Stimulated activated CD4-positive, alpha-beta T cell treated with anti-CD3 and anti-CD28 coated beads, Interleukin-2, amount 100 ng/mL, for 24 hours (primary cell): ENCODE data around the gene KANK2.
A peak's percentile ranks its signal among the peaks of the same experiment; 100 is the strongest.
"Not testable (repeated sequence)": the region's sequence is repeated elsewhere in the genome, so short reads cannot be mapped to it uniquely, and the experiment has no call there.

Experiments
- DNase-seq, 2 donors: peaks; one replicate each; pipeline ENCODE4 v3.0.0-alpha.2; 2020

Gene KANK2

DNA sequence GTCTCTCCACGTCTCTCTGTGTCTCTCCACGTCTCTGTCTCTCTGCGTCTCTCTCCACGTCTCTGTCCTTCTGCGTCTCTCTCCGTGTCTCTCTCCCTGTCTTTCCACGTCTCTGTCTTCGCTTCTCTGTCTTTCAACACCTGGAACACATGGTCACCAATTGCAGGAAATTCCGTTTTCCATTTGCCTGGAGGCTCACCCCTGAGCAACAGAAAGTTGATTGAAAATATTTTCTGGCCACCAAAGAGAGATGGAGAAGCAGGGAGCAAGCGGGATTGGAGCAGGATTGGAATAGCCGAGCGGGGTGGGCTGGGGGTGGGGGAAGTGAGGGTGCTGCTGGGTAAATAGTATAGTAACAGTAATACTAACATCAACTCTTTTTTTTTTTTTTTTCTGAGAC lies 1.7 kb downstream of the KANK2 start:
- no peak for DNase-seq

DNA sequence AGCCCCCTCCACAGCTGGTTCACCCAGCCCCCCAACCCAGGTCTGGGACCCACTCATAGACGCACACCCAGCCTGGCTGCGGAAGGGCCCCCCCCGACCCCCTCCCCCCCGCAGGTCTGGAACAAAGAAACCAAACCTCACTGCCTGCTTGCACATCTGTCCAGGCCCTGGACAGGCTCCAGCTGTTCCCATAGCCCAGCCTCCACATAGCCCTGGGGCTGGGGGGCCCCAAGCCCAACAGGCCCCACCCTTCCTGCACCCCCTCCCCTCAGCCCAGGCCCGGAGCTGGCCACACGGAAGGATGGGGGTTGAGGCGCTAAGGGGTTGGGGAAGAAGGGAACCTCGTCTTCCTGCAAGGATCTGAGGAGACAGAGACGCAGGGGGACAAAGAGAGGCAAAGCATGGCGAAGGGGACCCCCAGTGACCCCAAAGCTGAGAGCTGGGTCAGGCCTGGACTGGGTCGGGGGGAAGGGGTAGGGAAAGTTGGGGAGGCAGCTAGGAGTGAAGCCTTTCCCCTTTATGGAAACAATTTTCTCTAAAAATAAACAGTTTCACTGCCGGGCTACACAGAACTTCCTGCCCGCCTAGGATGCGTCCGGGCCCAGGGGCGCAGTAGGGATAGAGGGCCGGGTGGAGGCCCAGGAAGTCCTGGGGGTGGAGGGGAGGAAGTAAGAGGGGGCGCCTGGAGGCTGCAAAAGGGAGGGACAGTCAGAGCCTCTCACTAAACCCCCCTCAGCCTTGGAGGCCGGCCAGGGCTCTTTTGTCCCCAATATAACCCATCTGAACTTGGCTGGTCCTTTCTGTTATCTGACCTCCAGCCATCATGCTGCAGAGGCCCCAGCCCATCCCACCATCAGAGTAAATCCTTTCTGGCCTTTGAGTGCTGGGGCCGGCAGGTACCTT lies 2.4 kb downstream of the KANK2 start:
- no peak for DNase-seq

DNA sequence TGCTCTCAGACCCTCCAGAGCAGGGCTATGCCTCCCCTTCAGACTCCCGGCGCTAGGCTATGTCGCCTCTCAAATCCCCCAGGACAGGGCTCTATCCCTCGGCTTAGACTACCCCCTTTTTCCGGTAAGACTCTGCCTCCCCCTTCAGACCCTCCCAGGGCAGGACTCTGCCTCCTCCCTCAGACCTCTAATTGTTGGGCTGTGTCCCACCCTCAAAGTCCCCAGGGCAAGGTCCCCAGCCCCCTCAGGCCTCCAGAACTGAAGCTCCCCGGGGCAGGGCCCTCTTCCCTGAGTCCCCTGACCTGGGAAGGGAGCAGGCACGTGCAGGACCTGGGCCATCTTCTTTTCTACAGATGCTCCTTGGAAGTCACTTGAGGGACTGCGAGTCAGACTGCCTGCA lies 3.2 kb downstream of the KANK2 start:
- no peak for DNase-seq

DNA sequence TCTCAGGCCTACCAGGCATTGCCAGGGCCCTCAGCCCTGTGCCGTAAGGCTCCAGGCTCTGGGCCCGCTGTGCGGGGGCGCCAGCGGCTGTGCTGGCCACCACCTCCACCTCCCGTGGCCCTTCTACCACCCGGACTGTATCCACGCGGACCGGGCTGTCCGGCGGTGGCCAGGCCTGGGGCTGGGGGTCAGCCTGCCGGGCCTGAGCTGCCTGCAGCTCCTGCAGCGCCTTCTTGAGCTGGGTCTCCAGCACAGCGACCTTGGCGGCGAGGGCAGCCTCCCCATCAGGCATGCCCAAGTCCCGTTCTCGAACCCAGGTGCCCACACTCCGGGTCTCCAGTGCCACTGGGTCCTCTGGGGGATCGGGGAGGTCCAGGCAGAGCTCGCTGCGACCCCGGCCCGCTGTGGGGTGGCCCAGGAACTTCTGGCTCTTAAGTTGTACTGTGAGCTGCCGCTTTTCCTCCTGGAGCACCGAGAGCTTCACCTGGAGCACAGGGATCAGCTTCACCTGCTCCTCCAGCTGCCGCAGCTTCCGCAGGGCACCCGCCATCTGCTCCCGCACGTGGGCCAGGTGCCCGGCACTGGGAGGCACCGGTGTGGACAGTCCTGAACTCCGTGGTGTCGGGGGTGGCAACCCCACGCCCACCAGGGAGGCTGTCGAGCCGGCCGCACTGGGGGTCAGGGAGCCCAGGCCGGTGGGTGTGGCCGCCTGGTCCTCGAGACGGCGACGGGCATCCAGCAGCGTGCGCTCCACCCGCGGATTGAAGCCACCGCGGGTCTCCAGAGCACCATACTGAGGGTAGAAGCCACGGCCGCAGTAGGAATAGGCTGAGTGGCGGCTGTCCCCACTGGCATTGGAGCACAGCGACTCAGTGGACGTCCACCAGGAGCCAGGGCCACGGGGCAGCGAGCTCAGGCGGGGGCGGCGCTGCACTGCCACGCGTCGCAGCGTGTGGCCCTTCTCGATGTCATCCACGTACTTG lies 4.1 kb downstream of the KANK2 start:
- no peak for DNase-seq

DNA sequence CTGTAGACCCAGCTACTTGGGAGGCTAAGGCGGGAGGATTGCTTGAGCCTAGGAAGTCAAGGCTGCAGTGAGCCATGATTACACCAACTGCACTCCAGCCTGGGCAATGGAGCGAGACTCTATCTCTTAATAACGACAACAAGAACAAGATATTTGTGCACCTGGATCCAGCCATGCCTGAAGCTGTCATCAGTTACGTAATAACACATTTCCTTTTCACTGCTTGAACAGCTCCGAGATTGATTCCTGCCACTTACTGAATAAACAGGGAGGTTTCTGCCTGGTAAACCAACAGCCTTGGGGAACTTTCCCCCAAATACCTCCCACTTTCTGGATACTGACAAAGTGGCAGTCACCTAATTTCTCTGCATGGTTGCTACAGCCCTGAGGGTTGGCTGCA lies 5.4 kb downstream of the KANK2 start:
- no peak for DNase-seq

DNA sequence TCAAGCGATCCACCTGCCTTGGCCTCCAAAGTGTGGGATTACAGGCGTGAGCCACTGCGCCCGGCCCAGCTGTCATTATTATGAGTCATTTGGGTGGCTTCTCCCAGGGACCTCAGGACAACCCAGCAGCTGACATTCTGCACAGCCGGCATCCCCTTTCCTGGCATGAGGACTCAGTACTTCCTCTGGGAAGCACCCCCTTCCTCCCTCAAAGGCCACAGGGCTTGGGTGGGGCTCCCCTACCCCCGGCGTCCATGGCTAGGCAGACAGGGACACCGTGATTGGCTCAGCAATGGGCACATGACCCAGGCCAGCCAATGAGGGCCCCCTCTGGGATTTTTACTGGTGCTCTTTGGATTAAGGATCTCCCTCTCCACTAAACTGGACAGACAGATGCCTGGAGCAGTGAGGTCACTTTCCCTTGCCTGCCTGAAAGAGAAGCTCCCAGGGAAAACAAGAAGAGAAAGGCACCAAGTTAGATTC lies 6.0 kb downstream of the KANK2 start:
- DNase-seq: no peak

DNA sequence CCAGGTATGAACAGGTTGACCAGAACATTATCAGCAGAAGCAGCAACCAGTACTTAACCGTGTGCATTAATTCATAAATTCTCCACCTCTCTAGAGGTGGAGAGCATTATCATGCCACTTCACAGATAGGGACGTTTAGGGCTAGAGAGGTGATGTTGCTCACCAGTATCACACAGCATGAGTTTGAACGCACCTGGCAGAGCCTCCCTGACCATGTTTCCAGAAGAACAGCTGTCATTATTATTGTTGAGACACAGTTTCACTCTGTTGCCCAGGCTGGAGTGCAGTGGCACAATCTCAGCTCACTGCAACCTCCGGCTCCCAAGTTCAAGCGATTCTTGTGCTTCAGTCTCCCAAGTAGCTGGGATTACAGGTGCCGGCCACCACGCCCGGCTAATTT lies 6.8 kb downstream of the KANK2 start:
- no peak for DNase-seq

DNA sequence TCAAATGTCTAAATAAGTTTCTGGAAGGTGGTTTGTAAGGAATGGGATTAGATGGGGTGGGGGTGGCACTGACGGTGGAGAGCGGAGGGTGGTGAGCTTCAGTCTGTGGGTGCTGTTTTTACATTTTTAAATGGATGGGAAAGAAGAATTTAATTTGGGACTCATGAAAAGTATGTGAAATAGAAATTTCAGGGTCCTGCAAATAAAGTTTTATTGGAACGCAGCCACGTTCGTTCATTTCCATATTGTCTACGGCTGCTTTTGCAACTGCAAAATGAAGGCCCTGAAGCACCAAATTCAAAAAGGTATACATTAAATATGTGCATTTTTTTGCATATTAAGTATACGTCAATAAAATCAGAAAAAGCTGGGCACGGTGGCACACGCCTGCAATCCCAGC lies 9.9 kb downstream of the KANK2 start:
- DNase-seq: no peak

DNA sequence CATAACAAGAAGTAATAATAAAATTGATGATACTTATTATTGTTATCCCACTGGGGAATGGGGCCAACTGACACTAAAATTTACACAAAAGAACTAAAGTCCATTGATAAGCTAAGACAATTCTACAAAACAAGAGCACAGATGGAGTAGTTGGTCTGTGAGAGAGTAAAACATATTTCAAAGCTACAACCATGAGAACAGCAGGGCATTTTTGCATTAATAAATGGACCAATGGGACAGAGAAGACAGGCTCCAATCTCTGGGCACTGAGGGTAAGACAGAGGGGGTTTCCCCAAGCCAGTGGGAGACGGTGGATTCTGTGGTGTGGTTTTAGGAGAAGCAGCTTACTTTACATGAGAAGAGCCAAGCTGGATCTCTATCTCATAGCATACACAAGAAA lies 14.4 kb downstream of the KANK2 start:
- no peak for DNase-seq

DNA sequence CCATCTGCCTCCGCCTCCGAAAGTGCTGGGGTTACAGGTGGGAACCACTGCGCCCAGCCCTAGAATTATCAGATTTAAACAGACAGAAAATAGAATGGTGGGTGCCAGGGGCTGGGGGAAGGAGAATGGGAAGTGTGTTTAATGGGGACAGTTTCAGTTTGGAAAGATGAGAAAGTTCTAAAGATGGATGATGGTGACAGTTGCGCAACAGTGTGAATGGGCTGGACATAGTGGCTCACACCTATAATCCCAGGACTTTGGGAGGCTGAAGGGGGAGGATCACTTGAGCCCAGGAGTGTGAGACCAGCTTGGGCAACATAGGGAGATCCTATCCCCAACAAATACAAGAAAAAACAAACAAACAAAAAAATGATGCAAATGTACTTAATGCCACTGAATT lies 15.9 kb downstream of the KANK2 start:
- no peak for DNase-seq

DNA sequence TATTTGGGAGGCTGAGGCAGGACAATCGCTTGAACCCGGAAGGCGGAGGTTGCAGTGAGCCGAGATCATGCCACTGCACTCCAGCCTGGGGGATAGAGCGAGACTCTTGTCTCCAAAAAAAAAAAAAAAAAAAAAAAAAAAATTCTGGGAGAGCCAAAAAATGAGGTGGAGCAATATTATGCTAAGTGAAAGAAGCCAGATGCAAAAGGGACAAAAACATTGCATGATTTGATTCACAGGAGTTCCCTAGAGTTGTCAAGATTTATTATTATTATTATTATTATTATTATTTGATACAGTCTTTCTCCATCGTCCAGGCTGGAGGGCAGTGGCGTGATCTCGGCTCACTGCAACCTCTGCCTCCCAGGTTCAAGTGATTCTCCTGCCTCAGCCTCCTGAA lies 16.4 kb downstream of the KANK2 start:
- not testable (repeated sequence) for DNase-seq

DNA sequence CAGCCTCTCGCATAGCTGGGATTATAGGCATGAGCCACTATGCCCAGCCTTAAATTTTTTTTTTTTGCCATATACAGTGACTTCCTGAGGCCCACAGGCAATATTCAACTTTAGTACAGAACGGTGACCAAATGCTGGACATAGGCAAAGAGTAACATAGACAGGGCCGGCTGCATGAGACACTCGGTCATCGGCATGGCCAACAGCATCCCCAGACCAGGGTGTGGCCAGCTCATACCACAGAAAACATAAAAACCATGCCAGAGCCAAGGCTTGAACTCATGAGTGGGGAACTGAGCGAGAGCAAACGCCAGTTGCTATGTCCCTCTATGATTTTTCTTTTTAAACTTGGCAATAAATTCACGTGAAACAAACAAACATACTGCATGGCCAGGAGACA lies 17.0 kb downstream of the KANK2 start:
- DNase-seq: no peak

DNA sequence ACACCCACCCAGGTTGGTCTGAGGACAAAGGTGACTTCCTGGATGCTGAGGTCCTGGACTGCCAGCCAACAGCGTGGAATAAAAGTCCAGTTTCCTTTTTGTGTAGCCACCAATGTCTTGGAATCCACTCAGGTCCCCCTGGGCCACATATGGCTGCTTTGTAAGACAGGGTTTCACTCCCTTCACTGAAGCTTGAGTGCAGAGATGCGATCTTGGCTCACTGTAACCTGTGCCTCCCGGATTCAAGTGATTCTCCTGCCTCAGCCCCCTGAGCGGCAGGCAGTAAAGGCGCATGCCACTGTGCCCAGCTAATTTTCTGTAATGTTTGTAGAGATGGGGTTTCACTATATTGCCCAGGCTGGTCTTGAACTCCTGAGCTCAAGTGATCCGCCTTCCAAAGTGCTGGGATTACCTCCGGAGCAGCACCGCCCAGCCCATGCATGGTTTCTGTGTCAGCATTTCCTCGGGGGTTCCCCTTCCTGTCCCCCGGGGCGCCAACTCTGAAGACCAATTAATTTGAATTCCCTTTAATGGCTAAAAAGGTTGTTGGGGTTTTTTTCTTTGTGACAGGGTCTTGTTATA lies 17.5 kb downstream of the KANK2 start:
- DNase-seq: peak in 1 of 2 donors; percentile 22

DNA sequence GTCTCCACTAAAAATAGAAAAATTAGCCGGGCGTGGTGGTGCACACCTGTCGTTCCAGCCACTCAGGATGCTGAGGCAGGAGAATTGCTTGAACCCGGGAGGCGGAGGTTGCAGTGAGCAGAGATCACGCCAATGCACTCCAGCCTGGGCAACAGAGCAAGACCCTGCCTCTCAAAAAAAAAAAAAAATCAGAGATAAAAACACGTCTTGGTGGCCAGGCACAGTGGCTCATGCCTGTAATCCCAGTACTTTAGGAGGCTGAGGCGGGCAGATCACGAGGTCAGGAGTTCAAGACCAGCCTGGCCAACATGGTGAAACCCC lies 18.2 kb downstream of the KANK2 start:
- DNase-seq: not testable (repeated sequence)

DNA sequence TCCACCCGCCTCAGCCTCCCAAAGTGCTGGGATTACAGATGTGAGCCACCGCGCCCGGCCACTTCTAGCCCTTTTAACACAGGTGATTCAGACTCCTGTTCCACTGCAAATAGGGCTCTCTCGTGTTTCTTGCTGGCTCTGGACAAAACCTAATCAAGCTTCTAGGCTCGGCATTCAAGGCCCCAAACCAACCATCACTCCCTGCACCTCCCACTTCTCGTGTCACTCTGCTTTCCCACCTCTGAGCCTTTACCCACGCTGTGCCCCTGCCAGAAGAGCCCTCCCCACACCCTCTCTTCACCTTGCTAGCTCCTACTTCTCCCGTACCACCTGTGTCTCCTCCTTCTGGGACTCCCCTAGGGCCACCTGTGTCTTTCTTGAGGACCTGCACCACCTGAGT lies 19.8 kb downstream of the KANK2 start:
- DNase-seq: no peak

DNA sequence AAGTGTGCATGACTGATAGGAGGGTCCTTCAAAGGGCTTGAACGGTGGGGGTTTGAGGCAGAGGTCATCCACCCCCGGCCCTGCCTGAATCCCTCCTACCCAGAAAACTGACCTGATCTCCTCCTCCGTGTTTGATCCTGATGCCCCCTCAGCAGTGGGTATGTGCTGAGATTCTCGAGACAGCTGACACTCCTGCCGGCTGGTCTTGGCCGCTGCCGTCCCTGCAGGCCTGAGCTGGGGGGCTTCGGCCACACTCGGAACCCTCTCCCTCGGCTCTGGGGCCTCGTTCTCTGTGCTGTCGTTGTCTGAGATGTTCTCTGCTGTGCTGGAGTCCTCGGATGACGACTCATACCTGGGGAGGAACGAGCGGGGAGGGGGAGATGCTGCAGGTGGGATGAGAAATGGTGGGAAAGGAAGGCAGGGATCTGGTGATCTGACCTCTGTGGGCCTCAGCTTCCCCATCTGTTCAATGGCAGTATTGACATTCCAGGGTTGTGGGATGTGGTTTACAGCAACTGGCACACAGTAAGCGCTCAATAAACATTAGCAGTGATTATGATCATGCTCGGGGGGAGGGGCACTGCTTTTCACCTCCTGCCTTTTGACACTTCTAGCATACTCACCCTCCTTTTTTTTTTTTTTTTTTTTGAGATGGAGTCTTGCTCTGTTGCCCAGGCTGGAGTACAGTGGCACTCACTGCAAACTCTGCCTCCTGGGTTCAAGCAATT lies 20.7 kb downstream of the KANK2 start:
- DNase-seq: no peak

DNA sequence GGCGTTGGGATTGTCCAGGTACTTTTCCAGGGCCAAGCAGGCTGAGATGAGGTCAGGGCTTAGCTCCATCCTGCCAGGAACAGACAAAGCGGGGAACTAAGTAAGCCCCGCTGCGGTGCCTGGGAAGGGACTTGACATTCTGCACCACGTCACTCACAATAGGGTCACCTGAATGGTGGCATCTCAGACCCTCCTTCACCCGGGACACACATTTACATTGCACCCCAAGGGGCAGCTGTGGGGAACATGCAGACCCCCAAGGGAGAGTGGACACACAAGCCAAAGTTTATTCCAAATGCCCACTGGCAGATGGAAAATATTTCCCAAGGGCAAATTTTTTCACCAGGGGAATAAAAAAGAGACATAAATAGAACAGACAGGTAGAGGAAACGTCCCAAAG lies 21.4 kb downstream of the KANK2 start:
- no peak for DNase-seq

DNA sequence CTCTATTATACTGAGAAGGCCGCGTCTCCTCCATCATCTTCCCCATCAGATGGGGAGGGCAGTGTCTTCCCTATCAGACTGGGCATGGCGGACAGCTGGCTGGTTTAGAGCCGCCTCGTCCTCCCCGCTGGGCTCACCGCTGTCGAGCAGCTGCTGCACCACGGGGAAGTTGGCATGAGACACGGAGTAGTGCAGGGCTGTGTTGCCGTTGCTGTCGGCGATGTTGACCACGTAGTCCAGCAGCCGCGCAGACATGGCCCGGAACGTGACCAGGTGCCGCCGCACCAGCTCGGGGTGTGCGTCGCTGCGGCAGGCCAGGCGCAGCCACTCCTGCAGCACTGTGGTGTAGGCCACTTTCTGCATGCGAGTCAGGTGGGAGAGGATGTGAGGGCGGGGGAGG lies 23.0 kb downstream of the KANK2 start:
- no peak for DNase-seq

DNA sequence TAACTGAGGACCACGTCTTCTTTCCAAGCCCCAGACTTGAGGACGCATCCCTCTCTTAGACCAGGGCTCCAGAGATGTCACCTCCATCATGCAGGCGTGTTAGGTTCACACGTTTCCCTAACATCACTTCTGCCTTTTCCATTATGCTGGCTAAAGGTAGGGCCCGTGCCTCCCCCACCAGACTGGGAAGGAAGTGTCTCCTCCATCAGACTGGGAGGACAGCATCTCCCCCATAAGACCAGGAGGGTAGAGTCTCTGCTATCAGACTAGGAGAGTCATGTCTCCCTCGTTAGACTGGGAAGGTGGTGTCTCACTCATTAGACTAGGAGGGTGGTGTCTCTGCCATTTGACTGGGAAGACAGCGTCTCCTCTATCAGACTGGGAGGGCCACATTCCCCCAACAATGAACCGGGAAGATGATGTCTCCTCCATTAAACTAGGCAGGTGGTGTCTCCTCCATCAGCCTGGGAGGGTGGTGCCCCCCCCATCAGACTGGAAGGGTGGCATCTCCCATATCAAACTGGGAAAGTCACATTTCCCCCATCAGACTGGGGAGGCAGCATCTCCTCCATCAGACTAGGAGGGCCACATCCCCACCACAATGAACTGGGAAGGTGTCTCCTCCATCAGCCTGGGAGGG lies 23.7 kb downstream of the KANK2 start:
- DNase-seq: no peak

DNA sequence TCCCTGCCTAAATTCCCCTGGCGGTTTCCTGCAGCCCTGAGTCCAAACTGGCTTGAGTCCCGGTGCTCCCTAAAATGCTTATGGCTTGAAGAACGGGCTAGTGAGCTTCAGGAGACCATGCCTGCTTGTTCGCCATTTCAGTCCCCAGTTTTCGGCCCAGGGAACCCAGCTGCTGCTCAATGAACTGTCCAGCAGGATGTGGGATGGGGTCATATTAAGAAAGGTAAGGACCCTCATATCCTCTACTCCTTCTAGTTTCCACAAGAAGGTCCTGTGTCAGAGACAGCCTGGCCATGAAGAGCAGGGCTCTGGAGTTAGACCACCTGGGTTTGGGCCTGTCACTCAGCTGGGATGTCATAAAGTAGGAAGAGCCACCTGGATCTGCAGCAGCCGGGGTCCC lies 24.8 kb downstream of the KANK2 start:
- DNase-seq: no peak

DNA sequence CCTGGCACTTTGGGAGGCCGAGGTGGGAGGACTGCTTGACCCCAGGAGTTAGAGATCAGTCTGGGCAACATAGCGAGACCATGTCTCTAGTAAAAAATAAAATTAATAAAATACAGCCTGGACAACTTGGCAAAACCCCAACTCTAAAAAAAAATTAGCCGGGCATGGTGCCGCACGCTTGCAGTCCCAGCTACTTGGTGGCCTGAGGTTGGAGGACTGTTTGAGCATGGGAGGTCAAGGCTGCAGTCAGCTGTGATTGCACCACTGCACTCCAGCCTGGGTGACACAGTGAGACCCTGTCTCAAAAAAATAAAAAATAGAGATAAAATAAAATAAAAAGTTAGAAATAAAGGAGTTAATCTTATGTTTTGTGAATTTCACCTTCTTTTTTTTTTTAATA lies 26.2 kb downstream of the KANK2 start:
- no peak for DNase-seq
